Parathyroid adenoma (tissue), 2 donors: ENCODE measurements around the gene SPAG16.

Experiments
- H2AFZ ChIP-seq: fragments of 300-600 bp; sonication (generic); one replicate; pipeline ENCODE4 v1.7.0; 2017; ENCODE audit warnings: antibody characterized with exemption, mild to moderate bottlenecking
- H3K27ac ChIP-seq: fragments of 300-600 bp; sonication (generic); one replicate; pipeline ENCODE4 v1.7.0; 2017
- H3K27me3 ChIP-seq: fragments of 300-600 bp; sonication (generic); one replicate; pipeline ENCODE4 v1.7.0; 2017; ENCODE audit warnings: low read length; ENCODE audit not compliant: control insufficient read depth, insufficient read depth
- H3K36me3 ChIP-seq: fragments of 300-600 bp; sonication (generic); one replicate; pipeline ENCODE4 v1.7.0; 2017; ENCODE audit warnings: low read length; ENCODE audit not compliant: control insufficient read depth, insufficient read depth
- H3K4me1 ChIP-seq: fragments of 300-600 bp; sonication (generic); one replicate; pipeline ENCODE4 v1.7.0; 2017; ENCODE audit warnings: control low read depth
- H3K4me2 ChIP-seq: fragments of 300-600 bp; sonication (generic); one replicate; pipeline ENCODE4 v1.7.0; 2017; ENCODE audit warnings: low read length
- H3K4me3 ChIP-seq: fragments of 300-600 bp; sonication (generic); one replicate; pipeline ENCODE4 v1.7.0; 2017; ENCODE audit warnings: low read depth, low read length
- H3K79me2 ChIP-seq: fragments of 300-600 bp; sonication (generic); one replicate; pipeline ENCODE4 v1.7.0; 2017; ENCODE audit warnings: control low read depth
- H3K9ac ChIP-seq: fragments of 300-600 bp; sonication (generic); one replicate; pipeline ENCODE4 v1.7.0; 2017; ENCODE audit warnings: mild to moderate bottlenecking
- H3K9me3 ChIP-seq: fragments of 300-600 bp; sonication (generic); one replicate; pipeline ENCODE4 v1.7.0; 2017; ENCODE audit warnings: low read length; ENCODE audit not compliant: control insufficient read depth
- CTCF ChIP-seq: fragments of 300-600 bp; sonication (generic); IDR thresholded peaks from one replicate; pipeline ENCODE4 v1.7.0; 2017; ENCODE audit warnings: antibody characterized with exemption, mild to moderate bottlenecking
- donor health status: primary hyperparathyroidism.

The SPAG16 gene

DNA sequence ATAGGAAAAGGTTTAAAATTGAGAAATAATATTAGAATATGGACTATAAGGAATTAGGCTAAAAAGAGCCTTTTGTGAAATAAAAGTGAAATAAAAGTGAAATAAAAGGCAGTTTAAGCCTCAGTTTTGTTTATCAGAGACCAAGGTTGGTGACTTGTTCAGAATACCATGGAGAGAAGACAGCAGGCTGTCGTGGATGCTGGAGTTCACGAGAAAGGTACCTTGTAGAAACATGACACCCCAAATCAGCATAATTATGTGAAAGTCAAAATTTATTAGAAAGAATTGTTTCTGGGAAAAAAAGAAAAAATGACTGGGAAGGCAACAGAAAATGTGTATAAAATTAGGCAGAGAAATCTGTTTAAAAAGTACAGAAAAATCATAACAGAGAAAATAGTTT is 46.5 kb upstream of the SPAG16 start:
- no peak overlapping the region for H3K9ac ChIP-seq
- H3K4me2 ChIP-seq: no peak overlapping the region
- H2AFZ ChIP-seq: no peak overlapping the region
- H3K27me3 ChIP-seq: no peaks in the 10 kb centered on the region
- no peaks in the 10 kb centered on the region for H3K36me3 ChIP-seq
- H3K27ac ChIP-seq: no peak overlapping the region
- H3K9me3 ChIP-seq: no peaks in the 10 kb centered on the region
- no peak overlapping the region for H3K4me3 ChIP-seq
- TF ChIP-seq CTCF: no peak
- H3K4me1 ChIP-seq: no peaks in the 10 kb centered on the region
- no peaks in the 10 kb centered on the region for H3K79me2 ChIP-seq

DNA sequence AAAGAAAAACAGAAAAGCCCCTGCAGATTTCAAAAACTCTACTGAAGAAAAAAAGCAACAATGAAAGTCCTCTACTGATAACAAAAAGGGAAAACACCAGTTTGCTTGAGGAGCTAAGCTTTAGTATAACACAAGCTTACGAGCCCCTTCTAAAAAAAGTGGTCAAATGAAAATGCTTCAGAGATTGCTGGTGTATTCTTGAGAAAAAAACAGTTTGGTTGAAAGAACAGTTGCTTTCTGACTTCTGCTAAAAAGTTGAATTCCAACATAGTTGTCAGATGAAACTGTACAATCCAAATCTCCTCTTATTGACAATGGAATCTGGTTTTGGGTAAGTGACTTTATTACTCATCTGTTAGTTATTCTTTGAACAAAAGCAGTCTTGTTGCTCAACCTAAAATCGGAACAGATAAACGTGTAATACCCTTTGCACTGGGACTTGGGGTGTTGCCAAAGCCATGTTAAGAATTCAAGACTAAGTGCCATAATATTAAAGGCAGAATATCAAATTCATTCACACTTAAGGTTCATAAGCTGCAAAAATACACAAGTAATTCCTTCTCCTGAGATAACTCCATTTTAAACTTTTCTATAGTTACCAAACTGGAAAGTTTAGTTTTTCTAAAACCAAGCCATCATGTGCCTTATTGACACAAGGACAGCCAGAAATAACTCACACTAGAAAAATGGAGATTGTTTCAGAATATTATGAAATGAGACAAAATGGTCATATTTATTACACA is 45.3 kb upstream of the SPAG16 start:
- H3K9ac ChIP-seq: no peak overlapping the region
- H3K36me3 ChIP-seq: no peaks in the 10 kb centered on the region
- H3K79me2 ChIP-seq: no peaks in the 10 kb centered on the region
- no peaks in the 10 kb centered on the region for H3K27me3 ChIP-seq
- H3K9me3 ChIP-seq: no peaks in the 10 kb centered on the region
- no peaks in the 10 kb centered on the region for H3K4me1 ChIP-seq
- no peak overlapping the region for H2AFZ ChIP-seq
- no peak overlapping the region for H3K4me2 ChIP-seq
- TF ChIP-seq CTCF: no peak
- H3K4me3 ChIP-seq: no peak overlapping the region
- no peak overlapping the region for H3K27ac ChIP-seq

GRCh38 chr2:213241817-213242216 is 42.4 kb upstream of the SPAG16 start:
- H3K27ac ChIP-seq: no peak overlapping the region
- no peak overlapping the region for H2AFZ ChIP-seq

DNA sequence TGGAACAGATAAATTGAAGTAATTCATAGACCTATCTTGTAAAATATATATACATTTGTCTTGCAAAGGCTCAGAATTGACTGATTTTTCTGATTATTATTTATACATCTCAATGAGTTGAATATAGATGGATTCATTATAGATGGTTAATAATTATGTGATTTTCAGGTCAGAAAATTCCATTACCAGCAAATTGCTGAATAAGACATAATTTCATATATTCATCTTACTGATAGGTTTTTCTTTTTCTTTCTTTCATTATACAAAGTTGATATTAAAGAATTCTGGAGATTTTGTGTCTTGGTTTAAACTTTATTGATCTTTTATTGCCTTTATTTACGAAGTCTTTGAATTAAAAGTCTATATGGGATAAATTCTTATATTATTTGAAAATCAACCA is 41.6 kb upstream of the SPAG16 start:
- Histone ChIP-seq H3K4me3 (no peak overlapping the region), H3K36me3 (no peaks in the 10 kb centered on the region), H3K9ac (no peak overlapping the region), H3K9me3 (no peaks in the 10 kb centered on the region), H3K27ac (no peak overlapping the region), H3K4me1 (no peaks in the 10 kb centered on the region), H2AFZ (no peak overlapping the region), H3K79me2 (no peaks in the 10 kb centered on the region), H3K4me2 (no peak overlapping the region), H3K27me3 (no peaks in the 10 kb centered on the region)
- no peak for TF ChIP-seq CTCF

More at GRCh38 chr2:213241817-213242216, 42.4 kb upstream of the SPAG16 start:
- H3K4me2 ChIP-seq: no peak overlapping the region
- TF ChIP-seq CTCF: no peak
- no peak overlapping the region for H3K9ac ChIP-seq
- no peaks in the 10 kb centered on the region for H3K9me3 ChIP-seq
- H3K79me2 ChIP-seq: no peaks in the 10 kb centered on the region
- H3K4me1 ChIP-seq: no peaks in the 10 kb centered on the region
- no peaks in the 10 kb centered on the region for H3K36me3 ChIP-seq
- no peak overlapping the region for H3K4me3 ChIP-seq
- H3K27me3 ChIP-seq: no peaks in the 10 kb centered on the region
